ENCODE data around the gene RETREG3. TPM values are rescaled to one million over a fixed set of nuclear protein-coding genes. Genes with fewer than 3 reads are reported as not detected.
"Not testable (repeated sequence)": the region's sequence is repeated elsewhere in the genome, so short reads cannot be mapped to it uniquely, and the experiment has no call there.

RETREG3 gene
- total RNA-seq, 3 donors from 2014 or later, result 27.2 to 37.9 (median 30.0) TPM

GRCh38 chr17:42555961-42556617 is 53.1 kb downstream of the RETREG3 start:
- Mint-ChIP-seq H3K4me3 (peak overlapping the region; percentile 26), H3K4me1 (ENCODE audit: low read depth) (peaks cover 18% of the 10 kb centered on the region)
- H3K36me3 Mint-ChIP-seq (ENCODE audit: insufficient read depth); H3K9me3 Mint-ChIP-seq; DNase-seq; ATAC-seq; H3K27me3 Mint-ChIP-seq (ENCODE audit: low read depth): not testable (repeated sequence)

GRCh38 chr17:42555122-42555622 is 54.0 kb downstream of the RETREG3 start:
- H3K27me3 Mint-ChIP-seq (ENCODE audit: low read depth), result no peaks in the 10 kb centered on the region
- H3K9me3 Mint-ChIP-seq, result no peaks in the 10 kb centered on the region
- no peak for DNase-seq
- H3K4me3 Mint-ChIP-seq, result peak overlapping the region; percentile 88
- peak in 1 of 2 donors; percentile 12 for ATAC-seq
- H3K36me3 Mint-ChIP-seq (ENCODE audit: insufficient read depth), result no peaks in the 10 kb centered on the region
- peaks cover 20% of the 10 kb centered on the region for H3K4me1 Mint-ChIP-seq (ENCODE audit: low read depth)

- peak; percentile 60 for DNase-seq
- no peaks in the 10 kb centered on the region for H3K9me3 Mint-ChIP-seq
- H3K4me1 Mint-ChIP-seq (ENCODE audit: low read depth), result peaks cover 20% of the 10 kb centered on the region
- ATAC-seq, result peak; percentile 90 to 91
- no peaks in the 10 kb centered on the region for H3K36me3 Mint-ChIP-seq (ENCODE audit: insufficient read depth)
- H3K27me3 Mint-ChIP-seq (ENCODE audit: low read depth), result no peaks in the 10 kb centered on the region
- H3K4me3 Mint-ChIP-seq, result peak overlapping the region; percentile 88
Observed at GRCh38 chr17:42554250-42555121, 54.7 kb downstream of the RETREG3 start.

GRCh38 chr17:42553866-42554249 is 55.3 kb downstream of the RETREG3 start:
- H3K27me3 Mint-ChIP-seq (ENCODE audit: low read depth), result no peaks in the 10 kb centered on the region
- H3K9me3 Mint-ChIP-seq, result no peaks in the 10 kb centered on the region
- no peaks in the 10 kb centered on the region for H3K36me3 Mint-ChIP-seq (ENCODE audit: insufficient read depth)
- H3K4me3 Mint-ChIP-seq, result peak overlapping the region; percentile 88
- ATAC-seq, result peak; percentile 16 to 32
- H3K4me1 Mint-ChIP-seq (ENCODE audit: low read depth), result peaks cover 25% of the 10 kb centered on the region
- DNase-seq, result no peak

GRCh38 chr17:42553161-42553818 is 55.9 kb downstream of the RETREG3 start:
- Mint-ChIP-seq H3K4me3 (peak overlapping the region; percentile 88), H3K27me3 (ENCODE audit: low read depth) (no peaks in the 10 kb centered on the region), H3K36me3 (ENCODE audit: insufficient read depth) (no peaks in the 10 kb centered on the region), H3K4me1 (ENCODE audit: low read depth) (peaks cover 27% of the 10 kb centered on the region), H3K9me3 (no peaks in the 10 kb centered on the region)
- ATAC-seq, result no peak
- no peak for DNase-seq

- H3K9me3 Mint-ChIP-seq, ATAC-seq: not testable (repeated sequence)
Observed at GRCh38 chr17:42552736-42553135, 56.4 kb downstream of the RETREG3 start, which contains the start of gene HSD17B1. TSS of gene HSD17B1 (plus strand) at chr17:42552923. CDS start at chr17:42552934, 11 bp downstream.

GRCh38 chr17:42548993-42549755 is 60.0 kb downstream of the RETREG3 start:
- H3K4me3 Mint-ChIP-seq, result peak overlapping the region; percentile 19
- H3K36me3 Mint-ChIP-seq (ENCODE audit: insufficient read depth), result no peaks in the 10 kb centered on the region
- H3K4me1 Mint-ChIP-seq (ENCODE audit: low read depth), result peaks cover 15% of the 10 kb centered on the region

More at GRCh38 chr17:42552736-42553135, 56.4 kb downstream of the RETREG3 start, which contains the start of gene HSD17B1:
- Mint-ChIP-seq H3K4me1 (ENCODE audit: low read depth) (peaks cover 27% of the 10 kb centered on the region), H3K4me3 (peak within 1 kb of the TSS; percentile 88)
- H3K36me3 Mint-ChIP-seq (ENCODE audit: insufficient read depth); H3K27me3 Mint-ChIP-seq (ENCODE audit: low read depth); DNase-seq: not testable (repeated sequence)

GRCh38 chr17:42548070-42548837 is 60.9 kb downstream of the RETREG3 start:
- H3K4me1 Mint-ChIP-seq (ENCODE audit: low read depth), result peaks cover 11% of the 10 kb centered on the region
- H3K27me3 Mint-ChIP-seq (ENCODE audit: low read depth), result no peaks in the 10 kb centered on the region
- ATAC-seq (peak; percentile 85 to 88), DNase-seq (peak; percentile 81)
- no peak overlapping the region for H3K4me3 Mint-ChIP-seq
- no peaks in the 10 kb centered on the region for H3K36me3 Mint-ChIP-seq (ENCODE audit: insufficient read depth)
- H3K9me3 Mint-ChIP-seq, result no peaks in the 10 kb centered on the region

More at GRCh38 chr17:42548993-42549755, 60.0 kb downstream of the RETREG3 start:
- Mint-ChIP-seq H3K9me3 (no peaks in the 10 kb centered on the region), H3K27me3 (ENCODE audit: low read depth) (no peaks in the 10 kb centered on the region)
- ATAC-seq (no peak), DNase-seq (no peak)

- H3K4me3 Mint-ChIP-seq, result no peak overlapping the region
Observed at GRCh38 chr17:42547698-42548069, 61.5 kb downstream of the RETREG3 start.

GRCh38 chr17:42547001-42547461 is 62.1 kb downstream of the RETREG3 start:
- peaks cover 11% of the 10 kb centered on the region for H3K4me1 Mint-ChIP-seq (ENCODE audit: low read depth)
- no peaks in the 10 kb centered on the region for H3K36me3 Mint-ChIP-seq (ENCODE audit: insufficient read depth)
- ATAC-seq (no peak), DNase-seq (no peak)
- H3K27me3 Mint-ChIP-seq (ENCODE audit: low read depth), result no peaks in the 10 kb centered on the region
- no peak overlapping the region for H3K4me3 Mint-ChIP-seq
- H3K9me3 Mint-ChIP-seq, result no peaks in the 10 kb centered on the region

More at GRCh38 chr17:42547698-42548069, 61.5 kb downstream of the RETREG3 start:
- Mint-ChIP-seq H3K9me3 (no peaks in the 10 kb centered on the region), H3K36me3 (ENCODE audit: insufficient read depth) (no peaks in the 10 kb centered on the region), H3K4me1 (ENCODE audit: low read depth) (peaks cover 11% of the 10 kb centered on the region), H3K27me3 (ENCODE audit: low read depth) (no peaks in the 10 kb centered on the region)
- no peak for ATAC-seq
- DNase-seq, result no peak

- H3K4me3 Mint-ChIP-seq; H3K36me3 Mint-ChIP-seq (ENCODE audit: insufficient read depth): not testable (repeated sequence)
Observed at GRCh38 chr17:42545755-42546505, 63.2 kb downstream of the RETREG3 start.

GRCh38 chr17:42544874-42545283 is 64.3 kb downstream of the RETREG3 start:
- no peaks in the 10 kb centered on the region for H3K9me3 Mint-ChIP-seq
- no peak overlapping the region for H3K4me3 Mint-ChIP-seq
- H3K27me3 Mint-ChIP-seq (ENCODE audit: low read depth), result no peaks in the 10 kb centered on the region
- ATAC-seq (no peak), DNase-seq (no peak)
- no peaks in the 10 kb centered on the region for H3K36me3 Mint-ChIP-seq (ENCODE audit: insufficient read depth)
- peaks cover 20% of the 10 kb centered on the region for H3K4me1 Mint-ChIP-seq (ENCODE audit: low read depth)

More at GRCh38 chr17:42545755-42546505, 63.2 kb downstream of the RETREG3 start:
- not testable (repeated sequence) for ATAC-seq; H3K9me3 Mint-ChIP-seq; DNase-seq; H3K27me3 Mint-ChIP-seq (ENCODE audit: low read depth)
- H3K4me1 Mint-ChIP-seq (ENCODE audit: low read depth), result peaks cover 17% of the 10 kb centered on the region
